NCI-H226 (cell line): ENCODE results near the gene NLRC3.
A peak's percentile ranks its signal among the peaks of the same experiment; 100 is the strongest.

Experiments
- DNase-seq: peaks from one replicate; pipeline ENCODE4 v3.0.0-alpha.2; 2015

NLRC3 gene

DNA sequence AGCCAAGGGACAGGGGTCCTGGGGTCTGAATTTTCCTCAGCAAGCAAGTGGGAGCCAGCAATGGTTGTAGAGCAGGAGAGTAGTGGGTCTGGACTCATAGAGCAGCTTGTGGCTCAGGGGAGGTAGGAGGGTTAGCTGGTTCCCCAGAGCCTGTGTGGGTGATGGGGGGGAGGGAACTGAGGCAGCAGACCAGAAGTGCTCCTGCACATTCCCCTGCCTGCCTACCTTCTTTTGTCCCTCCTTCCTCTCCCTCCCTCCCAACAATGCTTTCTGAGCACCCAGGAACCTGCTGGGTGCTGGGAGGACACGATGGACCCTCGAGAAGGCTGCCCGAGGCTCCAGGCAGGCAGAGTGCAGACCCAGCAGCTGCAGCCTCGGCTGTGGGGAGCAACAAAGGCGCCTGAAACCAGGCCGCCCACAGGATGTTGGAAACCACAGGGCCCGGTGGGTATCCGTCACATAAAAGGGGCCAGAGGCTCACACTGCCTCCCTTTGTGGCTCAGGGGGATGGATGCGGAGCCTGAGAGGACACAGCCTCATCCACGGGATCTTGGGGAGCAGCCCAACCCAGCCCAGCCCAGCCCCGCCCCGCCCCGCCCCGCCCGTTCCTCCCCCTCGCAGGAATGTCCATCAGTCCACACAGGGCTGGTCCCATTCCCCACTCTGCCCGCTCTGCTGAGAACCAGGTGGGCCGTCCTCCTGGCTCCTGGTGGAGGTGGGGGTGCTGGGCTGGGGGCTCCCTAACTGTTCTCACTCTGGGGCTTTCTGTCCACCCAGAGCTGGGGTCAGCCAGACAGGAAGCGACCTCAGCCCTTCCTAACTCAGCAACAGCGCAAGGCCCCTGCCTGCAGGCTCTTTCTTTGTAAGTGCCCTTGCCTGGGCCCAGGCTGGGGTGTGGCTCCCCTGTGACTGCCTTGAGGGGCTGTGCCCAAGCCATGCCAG, 1.7 kb upstream of the NLRC3 start:
- no peak for DNase-seq

DNA sequence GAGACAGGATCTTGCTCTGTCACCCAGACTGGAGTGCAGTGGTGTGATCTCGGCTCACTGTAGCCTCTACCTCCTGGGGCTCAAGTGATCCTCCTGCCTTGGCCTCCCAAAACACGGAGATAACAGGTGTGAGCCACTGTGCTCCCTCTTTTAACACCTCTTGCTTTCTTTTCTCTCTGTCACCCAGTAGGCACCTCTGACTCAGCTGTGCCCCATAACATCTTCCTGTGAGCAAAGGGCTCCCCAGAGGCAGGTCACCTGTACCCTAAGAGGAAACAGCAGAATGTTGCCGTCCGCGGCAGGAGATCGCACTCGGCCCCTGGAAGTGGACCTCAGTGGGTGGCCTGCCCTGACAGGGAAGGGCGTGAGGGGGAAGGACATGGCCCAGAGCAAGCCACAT, 918 bp upstream of the NLRC3 start:
- no peak for DNase-seq

DNA sequence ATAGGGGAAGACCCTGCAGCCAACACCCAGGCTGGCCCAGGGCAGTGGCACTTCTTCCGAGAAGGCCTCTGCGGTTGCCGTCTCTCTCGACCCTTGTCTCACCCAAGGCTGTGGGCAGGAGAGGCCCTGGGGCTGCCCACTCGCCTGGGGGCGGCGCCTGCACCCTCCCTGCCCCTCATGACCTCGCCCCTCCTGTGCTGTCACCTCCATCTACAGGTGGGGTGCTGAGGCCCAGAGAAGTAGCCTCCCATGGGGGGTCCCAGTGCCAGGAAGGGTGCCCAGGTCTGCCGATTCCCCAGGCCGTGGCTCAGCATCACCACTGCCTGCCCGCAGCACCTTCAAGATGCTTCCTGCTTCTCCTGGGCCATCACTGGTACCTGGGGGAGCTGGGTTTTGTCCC, 992 bp downstream of the NLRC3 start:
- no peak for DNase-seq

DNA sequence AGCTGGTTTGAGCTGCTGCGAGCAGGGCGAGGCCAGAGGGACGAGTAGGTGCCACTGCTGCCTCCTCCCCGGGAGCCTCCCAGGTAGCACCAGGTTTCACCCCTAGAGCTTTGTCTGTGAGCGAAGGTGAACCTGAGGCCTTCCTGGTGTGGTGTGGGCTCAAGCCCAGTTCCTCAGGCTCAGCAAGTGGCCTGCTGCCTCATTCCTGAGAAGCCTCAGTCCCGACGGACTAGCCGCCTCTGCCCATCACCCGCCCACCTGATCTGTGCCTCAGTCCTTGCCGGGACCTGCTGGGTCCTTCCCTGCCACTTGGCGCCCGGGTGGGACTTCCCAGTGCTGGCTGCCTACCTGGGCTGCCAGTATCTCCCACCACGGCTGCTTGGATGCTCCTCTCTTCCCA, 1.7 kb downstream of the NLRC3 start:
- DNase-seq: no peak

DNA sequence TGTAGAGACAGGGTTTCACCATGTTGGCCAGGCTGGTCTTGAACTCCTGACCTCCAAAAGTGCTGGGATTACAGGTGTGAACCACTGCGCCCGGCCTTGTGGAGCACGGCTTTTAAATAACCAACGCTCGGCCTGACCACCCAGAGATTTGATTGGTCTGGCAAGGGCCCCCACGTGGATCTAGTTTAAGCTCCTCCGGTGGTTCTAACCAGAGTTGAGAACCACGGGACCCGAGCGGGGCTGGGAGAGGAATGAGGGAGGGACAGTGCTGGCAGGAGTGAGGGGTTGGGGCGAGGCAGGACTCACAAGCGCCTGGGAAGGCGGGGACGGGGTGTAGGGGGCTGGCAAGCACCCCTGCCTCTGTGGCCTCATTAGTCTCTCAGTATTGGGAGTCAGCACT, 3.0 kb downstream of the NLRC3 start:
- DNase-seq: no peak

DNA sequence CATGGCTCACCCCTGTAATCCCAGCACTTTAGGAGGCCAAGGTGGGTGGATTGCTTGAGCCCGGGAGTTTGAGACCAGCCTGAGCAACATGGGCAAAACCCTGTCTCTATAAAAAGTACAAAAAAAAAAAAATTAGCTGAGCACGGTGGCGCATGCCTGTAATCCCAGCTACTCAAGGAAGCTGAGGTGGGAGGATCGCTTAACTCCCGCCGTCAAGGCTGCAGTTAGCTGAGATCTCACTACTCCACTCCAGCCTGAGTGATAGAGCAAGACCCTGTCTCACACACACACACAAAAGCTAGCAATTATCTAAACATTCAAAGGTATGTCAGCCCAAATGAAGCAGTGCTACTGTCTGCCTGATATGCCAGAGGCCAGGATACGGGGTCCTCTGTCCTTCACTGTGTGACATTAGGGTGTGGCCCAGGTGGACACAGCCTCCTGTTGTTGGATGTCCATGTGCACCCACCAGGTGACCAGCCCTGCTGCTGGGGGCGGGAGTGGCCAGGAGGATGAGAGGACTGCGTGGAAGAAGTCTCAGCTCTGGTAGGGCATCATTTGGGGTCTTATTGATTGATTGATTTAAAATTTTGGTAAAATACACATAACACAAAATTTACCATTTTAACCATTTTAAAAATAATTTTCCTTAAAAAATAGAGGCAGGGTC, 3.9 kb downstream of the NLRC3 start:
- DNase-seq: no peak

DNA sequence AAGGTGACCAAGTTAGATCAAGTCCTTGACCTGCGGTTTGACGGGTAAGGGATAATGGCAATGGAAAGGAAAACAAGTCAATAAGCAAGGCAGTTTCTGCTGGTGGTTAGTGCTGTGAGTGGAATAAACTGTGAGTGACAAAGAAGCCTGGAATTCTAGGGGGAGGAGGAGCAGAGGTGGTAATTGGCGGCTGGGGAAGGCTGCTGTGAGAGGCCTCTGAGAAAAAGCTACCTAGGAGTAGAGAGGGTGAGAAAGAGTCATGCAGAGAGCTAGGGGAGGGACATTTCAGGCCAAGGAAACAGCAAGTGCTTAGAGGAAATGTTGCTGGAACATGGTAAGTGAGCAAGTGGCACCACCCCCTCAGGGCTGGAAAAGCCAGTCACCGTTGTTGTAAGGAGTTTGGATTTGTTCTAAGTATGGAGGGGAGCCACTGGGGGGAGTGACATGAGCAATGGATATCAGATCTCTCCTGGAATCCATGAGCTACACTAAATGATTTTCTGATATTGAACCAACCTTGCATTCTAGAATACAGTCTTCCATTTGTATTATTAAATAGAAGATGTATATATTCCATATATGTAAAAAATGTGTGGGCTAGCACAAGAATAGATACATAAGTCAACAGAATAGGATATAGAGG, 6.7 kb downstream of the NLRC3 start:
- peak; percentile 55 for DNase-seq

DNA sequence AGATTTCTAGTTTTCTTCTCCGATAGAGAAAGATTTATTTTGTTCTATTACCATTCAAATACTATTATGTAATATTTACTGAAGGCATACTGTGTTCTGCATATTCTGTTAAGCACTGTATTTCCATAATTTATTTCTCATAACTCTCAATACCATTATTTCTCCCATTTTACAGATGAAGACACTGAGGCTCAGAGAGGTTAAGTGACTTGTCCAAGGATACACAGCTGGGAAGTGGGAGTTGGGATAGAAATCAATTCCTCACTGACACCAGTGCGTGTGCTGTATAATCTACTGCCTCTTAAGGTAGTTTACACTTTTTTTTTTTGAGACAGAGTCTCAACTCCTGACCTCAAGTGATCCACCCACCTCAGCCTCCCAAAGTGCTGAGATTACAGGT, 7.4 kb downstream of the NLRC3 start:
- no peak for DNase-seq

DNA sequence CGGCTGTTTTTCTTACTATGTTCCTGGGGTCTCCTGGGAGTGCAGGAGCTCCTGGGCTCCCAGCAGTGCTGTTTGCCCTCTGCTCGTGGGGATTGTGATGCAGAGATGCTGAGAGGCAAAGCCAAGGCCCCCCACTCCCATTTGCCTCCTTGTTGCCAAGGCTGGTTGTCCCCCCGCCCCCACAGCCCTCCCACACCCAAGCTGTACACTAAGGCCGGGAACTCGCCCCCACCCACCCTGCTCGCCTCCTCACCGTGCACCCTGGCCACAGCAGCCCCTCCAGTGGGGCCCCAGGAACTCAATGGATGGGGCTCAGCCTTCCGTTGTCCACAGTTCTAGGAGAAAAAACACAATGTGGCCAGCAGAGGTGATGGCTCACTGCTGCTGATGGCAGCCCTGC, 10.2 kb downstream of the NLRC3 start:
- no peak for DNase-seq

DNA sequence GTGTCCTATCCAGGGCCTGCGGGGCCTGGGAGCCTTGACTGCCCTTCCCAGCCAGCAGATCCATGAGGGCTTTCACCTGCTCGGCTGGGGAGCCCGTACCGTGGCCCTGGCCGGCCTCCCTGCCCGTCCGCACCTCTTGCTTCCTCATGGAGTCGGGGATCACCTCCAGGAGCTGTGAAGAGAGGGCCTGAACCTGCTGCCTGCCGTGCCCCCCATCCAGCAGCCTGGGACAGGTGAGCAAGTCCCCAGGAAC, 12.4 kb downstream of the NLRC3 start:
- no peak for DNase-seq

DNA sequence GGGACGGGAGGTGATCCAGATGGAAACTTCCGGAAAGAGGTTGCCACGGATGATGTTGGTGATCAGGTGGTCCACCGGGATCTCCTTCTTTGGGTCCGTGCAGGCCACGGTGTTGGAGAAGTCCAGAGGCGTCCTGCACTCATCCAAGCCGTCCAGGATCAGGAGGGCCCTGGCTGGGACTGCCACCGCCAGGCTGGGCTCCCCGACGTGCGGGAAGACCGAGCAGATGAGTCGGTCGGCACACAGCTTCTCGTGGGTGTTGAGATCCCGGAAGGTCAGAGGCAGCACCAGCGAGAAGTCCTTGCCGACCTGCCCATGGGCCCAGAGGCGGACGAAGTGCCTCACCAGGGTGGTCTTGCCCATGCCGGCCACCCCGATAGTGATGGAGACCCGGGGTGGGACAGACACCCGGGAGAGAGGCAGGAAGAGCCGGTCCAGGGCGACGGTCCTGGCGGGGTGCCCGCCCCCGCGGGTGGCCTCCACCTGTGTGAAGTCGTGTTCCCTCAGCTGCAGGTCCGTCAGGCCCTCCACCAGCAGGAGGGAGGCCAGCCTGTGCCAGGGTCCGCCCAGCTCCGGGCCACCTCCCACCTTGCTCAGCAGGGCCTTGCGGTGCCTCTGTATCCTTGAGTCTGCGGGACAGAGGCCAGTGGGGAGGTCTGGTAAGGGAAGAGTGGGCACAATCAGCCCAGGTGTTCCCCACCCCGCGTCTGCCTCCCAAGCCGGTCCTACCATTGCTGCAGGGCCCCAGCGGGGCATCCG, 12.9 kb downstream of the NLRC3 start:
- no peak for DNase-seq

DNA sequence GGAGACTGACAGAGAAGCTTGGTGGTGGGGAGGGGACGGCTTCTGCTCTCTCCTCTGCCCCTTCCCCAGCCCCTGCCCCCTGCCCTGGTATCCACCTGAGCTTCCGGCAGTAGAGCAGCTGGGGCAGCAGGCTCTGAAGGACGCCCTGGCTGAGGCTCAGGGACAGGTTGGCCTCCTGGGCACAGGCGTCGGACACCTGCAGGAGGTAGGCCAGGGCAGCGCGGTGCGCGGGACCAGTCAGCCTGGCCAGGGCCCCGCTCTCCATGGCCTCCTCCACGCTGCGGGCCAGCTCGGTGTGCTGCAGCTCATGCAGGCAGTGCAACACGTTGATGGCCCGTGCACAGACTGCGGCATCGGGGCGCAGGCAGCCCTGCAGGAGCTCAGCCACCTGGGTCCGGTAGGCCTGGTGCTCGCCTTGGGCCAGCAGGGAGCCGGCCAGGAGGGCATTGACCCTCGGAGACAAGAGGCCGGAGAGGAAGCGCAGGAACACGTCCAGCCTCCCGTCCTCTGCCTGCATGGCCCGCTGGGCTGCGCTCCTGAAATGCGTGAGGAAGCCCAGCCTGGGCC, 14.2 kb downstream of the NLRC3 start:
- no peak for DNase-seq

DNA sequence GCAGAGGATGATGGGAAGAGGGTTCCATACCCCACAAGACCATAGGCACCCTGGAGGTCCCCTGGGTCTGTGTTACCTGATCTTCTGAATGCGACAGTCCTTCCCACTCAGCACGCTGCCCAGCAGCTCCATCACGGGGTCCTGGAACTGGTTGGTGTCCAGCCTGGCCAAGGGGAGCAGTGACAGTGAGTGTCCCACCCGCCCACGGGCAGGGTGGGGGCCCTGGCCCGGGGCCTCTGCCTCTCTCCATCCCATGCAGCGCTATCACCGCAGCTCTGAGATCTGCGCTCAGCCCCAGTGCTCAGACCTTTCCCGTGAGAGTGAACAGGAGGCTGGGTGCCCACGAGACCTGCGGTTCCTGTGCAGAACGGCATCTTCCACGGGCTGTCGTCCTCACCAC, 15.6 kb downstream of the NLRC3 start:
- DNase-seq: no peak

DNA sequence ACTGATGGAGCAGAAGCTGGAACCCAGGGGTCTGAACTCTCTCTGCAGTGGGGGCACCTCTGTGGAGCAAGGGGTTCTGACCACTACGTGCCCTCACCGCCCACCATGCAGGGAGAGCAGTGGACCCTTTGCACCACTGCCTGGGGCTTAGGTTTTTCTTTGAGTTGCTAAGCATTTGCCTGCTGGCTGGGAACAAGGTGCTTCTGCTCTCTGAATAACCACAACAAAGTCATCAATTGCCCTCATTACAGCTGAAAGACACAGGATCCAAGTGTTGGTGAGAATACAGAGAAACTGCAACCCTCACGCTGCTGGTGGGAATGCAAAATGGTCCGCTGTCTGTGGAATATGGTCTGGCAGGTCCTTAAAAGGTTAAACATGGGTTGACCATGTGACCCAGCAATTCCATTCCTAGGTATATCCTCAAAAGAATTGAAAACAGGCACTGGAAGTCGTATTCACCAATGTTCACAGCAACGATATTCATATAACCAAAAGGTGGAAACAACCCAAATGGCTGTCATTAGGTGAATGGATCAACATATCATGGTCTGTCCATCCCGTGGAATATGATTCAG, 22.8 kb downstream of the NLRC3 start:
- DNase-seq: no peak

DNA sequence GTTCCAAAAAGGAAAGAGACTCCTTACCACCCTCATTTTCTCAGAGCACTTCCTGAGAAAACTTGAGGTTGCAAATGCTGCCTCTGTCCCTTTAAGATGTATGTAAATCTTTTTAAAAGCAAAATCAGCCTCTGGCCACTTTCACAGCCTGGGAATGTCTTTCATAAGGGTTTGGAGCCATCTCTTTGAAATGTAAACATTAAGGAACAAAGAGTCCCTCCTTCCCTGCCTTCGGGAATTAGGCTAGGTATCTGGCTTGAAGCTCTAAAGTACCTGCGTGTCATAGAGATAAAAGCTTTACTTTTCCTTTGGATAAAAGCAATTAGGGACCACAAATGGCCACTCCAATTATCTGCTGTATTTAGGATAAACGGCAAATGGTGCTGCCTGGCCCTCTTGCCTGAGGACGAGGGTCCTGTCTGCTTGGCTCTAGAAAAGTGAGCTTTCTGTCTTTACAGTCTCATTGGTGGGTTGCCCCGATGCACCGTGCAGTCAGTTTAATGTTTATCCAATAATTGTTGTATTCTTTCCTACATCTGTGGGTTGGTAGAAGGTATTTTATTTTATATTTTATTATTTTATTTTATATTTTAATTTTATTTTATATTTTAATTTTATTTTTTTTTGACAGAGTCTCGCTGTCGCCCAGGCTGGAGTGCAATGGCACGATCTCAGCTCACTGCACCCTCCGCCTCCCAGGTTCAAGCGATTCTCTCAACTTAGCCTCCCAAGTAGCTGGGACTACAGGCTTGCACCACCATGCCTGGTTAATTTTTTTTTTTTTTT, 23.9 kb downstream of the NLRC3 start:
- no peak for DNase-seq

DNA sequence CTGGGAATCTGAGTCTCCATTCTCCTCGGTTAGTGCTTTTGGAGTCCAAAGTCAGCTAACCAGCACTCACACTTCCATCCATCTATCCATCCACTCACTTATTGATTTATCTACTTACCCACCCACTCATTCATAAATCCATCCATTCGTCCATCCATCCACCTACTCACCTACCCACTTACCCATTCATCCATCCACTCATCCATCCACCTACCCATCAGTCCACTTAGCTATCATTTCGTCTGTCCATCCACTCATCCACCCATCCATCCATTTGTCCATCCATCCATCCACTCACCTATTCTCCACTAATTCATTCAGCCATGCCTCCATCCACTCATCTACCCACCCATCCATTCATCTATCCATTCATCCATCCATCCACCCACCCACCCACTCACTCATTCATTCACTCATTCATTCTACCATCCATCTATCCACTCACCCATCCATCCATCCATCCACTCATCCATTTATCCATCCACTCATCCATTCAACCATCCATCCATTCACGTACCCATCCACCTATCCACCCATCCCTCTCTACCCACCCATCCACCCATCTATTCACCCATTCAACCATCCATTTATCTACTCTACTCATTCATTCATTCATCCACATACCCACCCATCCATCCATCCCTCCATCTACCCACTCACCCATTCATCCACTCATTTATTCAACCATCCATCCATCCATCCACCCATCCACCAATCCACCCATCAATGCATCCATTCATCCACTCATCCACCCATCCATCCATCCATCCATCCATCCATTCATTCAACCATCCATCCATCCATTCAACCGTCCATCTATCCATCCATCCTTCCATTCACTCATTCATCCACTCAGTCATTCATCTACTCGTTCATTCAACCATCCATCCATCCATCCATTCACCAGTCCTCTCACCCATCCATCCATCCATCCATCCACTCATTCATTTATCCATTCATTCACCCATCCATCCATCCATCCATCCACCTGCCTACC, 26.1 kb downstream of the NLRC3 start:
- DNase-seq: no peak

DNA sequence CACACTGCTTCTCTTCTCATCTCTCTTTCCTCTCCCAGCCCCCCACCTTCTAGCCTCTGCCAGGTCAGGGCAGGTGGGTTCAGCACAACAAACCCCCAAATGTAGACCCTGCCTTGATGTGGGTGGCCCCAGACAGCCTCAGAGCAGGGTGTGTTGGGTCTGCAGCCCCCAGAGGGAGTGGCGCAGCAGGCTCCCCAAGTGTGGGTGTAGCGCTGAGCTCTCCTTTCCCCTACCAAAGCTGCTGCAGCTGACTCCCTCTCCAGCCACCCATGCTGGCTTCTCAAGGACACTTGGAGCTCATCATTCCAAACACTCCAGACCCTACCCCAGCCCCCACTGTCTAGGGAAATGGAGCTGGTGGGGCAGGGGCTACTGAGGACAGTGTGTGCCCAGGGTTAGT, 27.3 kb downstream of the NLRC3 start:
- DNase-seq: no peak

DNA sequence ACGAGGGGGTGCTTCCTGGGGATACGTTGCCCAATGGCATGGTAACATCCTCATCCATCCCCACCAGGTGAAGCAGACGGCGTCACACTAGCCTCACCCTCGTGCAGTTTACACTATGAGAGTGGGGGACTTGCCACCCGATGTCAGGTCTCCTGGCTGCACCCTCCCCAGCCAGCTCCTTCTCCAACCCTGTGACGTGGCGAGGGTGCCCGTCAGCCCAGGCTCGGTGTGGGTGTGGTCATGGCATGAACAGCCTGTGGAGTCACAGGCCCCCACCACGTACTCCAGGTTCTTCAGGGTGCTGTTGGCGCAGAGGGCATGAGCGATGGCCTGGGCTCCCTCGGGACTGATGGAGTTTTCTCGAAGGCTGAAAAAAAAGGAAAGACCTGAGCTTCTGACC, 28.3 kb downstream of the NLRC3 start:
- no peak for DNase-seq

DNA sequence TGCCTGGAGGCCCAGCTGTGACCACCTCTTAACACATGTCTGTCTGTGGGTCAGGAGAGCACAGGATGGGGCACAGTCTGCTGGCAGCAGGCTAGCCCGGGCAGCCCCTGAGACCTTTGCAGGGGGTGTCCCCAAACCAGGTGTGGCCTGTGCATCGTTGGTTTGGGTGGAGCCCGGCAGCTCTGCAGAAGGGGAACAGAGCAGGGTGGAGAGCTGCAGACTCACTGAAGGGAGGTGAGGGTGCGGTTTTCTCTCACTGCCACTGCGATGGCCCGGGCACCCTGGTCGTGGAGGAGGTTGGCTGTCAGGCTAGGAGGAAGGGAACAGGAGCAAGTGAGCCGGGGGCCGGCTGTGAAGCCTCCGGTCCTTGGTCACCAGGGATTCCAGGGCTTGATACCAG, 28.8 kb downstream of the NLRC3 start:
- no peak for DNase-seq

DNA sequence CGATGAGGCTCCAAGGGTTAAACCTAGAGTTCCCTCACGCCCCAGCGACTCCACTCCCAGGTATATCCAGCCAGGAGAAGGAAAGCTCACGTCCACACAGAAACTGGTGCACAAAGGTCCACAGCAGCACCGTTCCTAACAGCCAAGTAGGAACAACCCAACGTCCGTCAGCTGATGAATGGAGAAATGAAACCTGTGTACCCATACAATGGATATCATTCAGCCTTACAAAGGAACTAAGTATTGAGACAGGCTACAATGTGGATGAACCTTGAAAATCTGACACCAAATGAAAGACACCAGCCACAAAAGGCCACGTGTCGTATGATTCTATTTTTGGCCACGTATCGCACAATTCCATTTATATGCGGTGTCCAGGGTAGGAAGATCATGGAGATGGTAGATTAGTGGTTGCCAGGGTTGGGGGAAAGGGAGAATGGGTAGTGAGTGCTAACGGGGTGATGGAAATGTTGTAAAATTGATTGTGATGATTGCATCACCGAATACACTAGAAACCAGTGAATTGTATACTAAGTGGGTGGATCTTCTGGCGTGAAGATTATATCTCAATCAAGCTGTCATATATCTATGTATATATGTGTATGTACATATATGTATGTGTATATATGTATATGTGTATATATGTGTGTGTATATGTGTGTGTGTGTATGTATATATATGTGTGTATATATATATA, 30.1 kb downstream of the NLRC3 start:
- DNase-seq: no peak
